WTC11 (cell line): ENCODE data around the gene ARHGAP15.

Source experiments
- CREM ChIP-seq: sonication (generic); formaldehyde crosslinking; IDR thresholded peaks from 2 replicates; pipeline ENCODE4 v1.8.1; 2022; ENCODE audit warnings: mild to moderate bottlenecking, missing genetic modification reagents, moderate library complexity
- ELF4 ChIP-seq: sonication (generic); formaldehyde crosslinking; IDR thresholded peaks from 2 replicates; pipeline ENCODE4 v1.8.1; 2022; ENCODE audit warnings: low read depth, mild to moderate bottlenecking, moderate library complexity, missing genetic modification reagents
- FOXJ3 ChIP-seq: sonication (generic); formaldehyde crosslinking; IDR thresholded peaks from 2 replicates; pipeline ENCODE4 v1.9.0; 2021; ENCODE audit warnings: missing genetic modification reagents, mild to moderate bottlenecking, borderline replicate concordance
- KAT7 ChIP-seq: sonication (generic); formaldehyde crosslinking; IDR thresholded peaks from 2 replicates; pipeline ENCODE4 v1.8.1; 2023; ENCODE audit warnings: missing genetic modification reagents, mild to moderate bottlenecking, borderline replicate concordance
- NFATC4 ChIP-seq: fragments of 250-450 bp; sonication (Bioruptor Pico); IDR thresholded peaks from 2 replicates; pipeline ENCODE4 v1.9.0; 2021; ENCODE audit warnings: mild to moderate bottlenecking
- NFYB ChIP-seq: sonication (generic); formaldehyde crosslinking; conservative IDR thresholded peaks from 2 replicates; pipeline ENCODE4 v1.8.0; 2022; ENCODE audit warnings: low read depth, missing genetic modification reagents
- NR3C1 ChIP-seq: sonication (generic); formaldehyde crosslinking; conservative IDR thresholded peaks from 2 replicates; pipeline ENCODE4 v1.8.1; 2023; ENCODE audit warnings: low read depth, mild to moderate bottlenecking, missing genetic modification reagents
- ZNF121 ChIP-seq: sonication (generic); formaldehyde crosslinking; IDR thresholded peaks from 2 replicates; pipeline ENCODE4 v1.8.0; 2023; ENCODE audit warnings: missing genetic modification reagents
- ZNF232 ChIP-seq: sonication (generic); formaldehyde crosslinking; IDR thresholded peaks from 2 replicates; pipeline ENCODE4 v1.8.0; 2022; ENCODE audit warnings: mild to moderate bottlenecking, missing genetic modification reagents
- TF ChIP-seq, protein P1 (sequence below): sonication (generic); formaldehyde crosslinking; IDR thresholded peaks from 2 replicates; pipeline ENCODE4 v1.8.1; 2023; ENCODE audit warnings: mild to moderate bottlenecking, missing genetic modification reagents, moderate library complexity
- TF ChIP-seq, protein P2 (sequence below): sonication (generic); formaldehyde crosslinking; IDR thresholded peaks from 2 replicates; pipeline ENCODE4 v1.8.0; 2022; ENCODE audit warnings: missing genetic modification reagents
- TF ChIP-seq, protein P3 (sequence below): fragments of 200-600 bp; IDR thresholded peaks from 2 replicates; pipeline ENCODE4 v1.8.0; 2022; ENCODE audit warnings: antibody characterized with exemption
- TF ChIP-seq, protein P4 (sequence below): sonication (generic); formaldehyde crosslinking; IDR thresholded peaks from 2 replicates; pipeline ENCODE4 v1.8.1; 2023; ENCODE audit warnings: mild to moderate bottlenecking, missing genetic modification reagents
- TF ChIP-seq, protein P5 (sequence below): sonication (generic); formaldehyde crosslinking; conservative IDR thresholded peaks from 2 replicates; pipeline ENCODE4 v1.8.1; 2022; ENCODE audit warnings: mild to moderate bottlenecking, missing genetic modification reagents

DNA sequence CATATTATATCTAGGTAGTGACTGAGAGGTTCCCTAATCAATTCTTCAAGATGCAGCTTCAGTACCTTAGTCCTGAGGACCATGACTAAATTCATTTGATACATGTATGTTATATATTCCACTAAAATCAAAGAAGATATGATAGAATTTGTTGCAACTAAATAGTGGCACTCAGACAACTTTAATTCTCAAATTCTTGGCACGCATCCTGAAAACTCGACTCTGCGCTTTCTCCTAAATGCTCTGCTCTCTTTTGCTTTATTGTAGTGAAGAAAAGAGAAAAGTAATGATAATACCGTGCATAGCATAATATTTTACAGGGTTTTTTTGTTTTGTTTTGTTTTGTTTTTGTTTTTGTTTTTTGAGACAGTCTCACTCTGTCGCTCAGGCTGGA lies 475.3 kb downstream of the ARHGAP15 start:
- TF ChIP-seq, protein P1, sequence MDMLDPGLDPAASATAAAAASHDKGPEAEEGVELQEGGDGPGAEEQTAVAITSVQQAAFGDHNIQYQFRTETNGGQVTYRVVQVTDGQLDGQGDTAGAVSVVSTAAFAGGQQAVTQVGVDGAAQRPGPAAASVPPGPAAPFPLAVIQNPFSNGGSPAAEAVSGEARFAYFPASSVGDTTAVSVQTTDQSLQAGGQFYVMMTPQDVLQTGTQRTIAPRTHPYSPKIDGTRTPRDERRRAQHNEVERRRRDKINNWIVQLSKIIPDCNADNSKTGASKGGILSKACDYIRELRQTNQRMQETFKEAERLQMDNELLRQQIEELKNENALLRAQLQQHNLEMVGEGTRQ = no peak
- TF ChIP-seq, protein P2, sequence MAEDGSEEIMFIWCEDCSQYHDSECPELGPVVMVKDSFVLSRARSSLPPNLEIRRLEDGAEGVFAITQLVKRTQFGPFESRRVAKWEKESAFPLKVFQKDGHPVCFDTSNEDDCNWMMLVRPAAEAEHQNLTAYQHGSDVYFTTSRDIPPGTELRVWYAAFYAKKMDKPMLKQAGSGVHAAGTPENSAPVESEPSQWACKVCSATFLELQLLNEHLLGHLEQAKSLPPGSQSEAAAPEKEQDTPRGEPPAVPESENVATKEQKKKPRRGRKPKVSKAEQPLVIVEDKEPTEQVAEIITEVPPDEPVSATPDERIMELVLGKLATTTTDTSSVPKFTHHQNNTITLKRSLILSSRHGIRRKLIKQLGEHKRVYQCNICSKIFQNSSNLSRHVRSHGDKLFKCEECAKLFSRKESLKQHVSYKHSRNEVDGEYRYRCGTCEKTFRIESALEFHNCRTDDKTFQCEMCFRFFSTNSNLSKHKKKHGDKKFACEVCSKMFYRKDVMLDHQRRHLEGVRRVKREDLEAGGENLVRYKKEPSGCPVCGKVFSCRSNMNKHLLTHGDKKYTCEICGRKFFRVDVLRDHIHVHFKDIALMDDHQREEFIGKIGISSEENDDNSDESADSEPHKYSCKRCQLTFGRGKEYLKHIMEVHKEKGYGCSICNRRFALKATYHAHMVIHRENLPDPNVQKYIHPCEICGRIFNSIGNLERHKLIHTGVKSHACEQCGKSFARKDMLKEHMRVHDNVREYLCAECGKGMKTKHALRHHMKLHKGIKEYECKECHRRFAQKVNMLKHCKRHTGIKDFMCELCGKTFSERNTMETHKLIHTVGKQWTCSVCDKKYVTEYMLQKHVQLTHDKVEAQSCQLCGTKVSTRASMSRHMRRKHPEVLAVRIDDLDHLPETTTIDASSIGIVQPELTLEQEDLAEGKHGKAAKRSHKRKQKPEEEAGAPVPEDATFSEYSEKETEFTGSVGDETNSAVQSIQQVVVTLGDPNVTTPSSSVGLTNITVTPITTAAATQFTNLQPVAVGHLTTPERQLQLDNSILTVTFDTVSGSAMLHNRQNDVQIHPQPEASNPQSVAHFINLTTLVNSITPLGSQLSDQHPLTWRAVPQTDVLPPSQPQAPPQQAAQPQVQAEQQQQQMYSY (CRISPR knock-in tag) = no peak
- TF ChIP-seq, protein P3, sequence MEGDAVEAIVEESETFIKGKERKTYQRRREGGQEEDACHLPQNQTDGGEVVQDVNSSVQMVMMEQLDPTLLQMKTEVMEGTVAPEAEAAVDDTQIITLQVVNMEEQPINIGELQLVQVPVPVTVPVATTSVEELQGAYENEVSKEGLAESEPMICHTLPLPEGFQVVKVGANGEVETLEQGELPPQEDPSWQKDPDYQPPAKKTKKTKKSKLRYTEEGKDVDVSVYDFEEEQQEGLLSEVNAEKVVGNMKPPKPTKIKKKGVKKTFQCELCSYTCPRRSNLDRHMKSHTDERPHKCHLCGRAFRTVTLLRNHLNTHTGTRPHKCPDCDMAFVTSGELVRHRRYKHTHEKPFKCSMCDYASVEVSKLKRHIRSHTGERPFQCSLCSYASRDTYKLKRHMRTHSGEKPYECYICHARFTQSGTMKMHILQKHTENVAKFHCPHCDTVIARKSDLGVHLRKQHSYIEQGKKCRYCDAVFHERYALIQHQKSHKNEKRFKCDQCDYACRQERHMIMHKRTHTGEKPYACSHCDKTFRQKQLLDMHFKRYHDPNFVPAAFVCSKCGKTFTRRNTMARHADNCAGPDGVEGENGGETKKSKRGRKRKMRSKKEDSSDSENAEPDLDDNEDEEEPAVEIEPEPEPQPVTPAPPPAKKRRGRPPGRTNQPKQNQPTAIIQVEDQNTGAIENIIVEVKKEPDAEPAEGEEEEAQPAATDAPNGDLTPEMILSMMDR = no peak
- TF ChIP-seq ZNF121 (CRISPR knock-in tag) (no peak), CREM (CRISPR knock-in tag) (no peak), NFATC4 (CRISPR knock-in tag) (no peak), ZNF232 (CRISPR knock-in tag) (no peak), ELF4 (no peak), FOXJ3 (CRISPR knock-in tag) (no peak), KAT7 (CRISPR knock-in tag) (no peak), NR3C1 (CRISPR knock-in tag) (no peak), NFYB (CRISPR knock-in tag) (no peak)
- TF ChIP-seq, protein P4, sequence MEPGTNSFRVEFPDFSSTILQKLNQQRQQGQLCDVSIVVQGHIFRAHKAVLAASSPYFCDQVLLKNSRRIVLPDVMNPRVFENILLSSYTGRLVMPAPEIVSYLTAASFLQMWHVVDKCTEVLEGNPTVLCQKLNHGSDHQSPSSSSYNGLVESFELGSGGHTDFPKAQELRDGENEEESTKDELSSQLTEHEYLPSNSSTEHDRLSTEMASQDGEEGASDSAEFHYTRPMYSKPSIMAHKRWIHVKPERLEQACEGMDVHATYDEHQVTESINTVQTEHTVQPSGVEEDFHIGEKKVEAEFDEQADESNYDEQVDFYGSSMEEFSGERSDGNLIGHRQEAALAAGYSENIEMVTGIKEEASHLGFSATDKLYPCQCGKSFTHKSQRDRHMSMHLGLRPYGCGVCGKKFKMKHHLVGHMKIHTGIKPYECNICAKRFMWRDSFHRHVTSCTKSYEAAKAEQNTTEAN (CRISPR knock-in tag) = no peak
- TF ChIP-seq, protein P5, sequence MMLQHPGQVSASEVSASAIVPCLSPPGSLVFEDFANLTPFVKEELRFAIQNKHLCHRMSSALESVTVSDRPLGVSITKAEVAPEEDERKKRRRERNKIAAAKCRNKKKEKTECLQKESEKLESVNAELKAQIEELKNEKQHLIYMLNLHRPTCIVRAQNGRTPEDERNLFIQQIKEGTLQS (CRISPR knock-in tag) = no peak
